ENCODE results near the gene FBXO38.
"Not testable (repeated sequence)": the region's sequence is repeated elsewhere in the genome, so short reads cannot be mapped to it uniquely, and the experiment has no call there.

The FBXO38 gene

DNA sequence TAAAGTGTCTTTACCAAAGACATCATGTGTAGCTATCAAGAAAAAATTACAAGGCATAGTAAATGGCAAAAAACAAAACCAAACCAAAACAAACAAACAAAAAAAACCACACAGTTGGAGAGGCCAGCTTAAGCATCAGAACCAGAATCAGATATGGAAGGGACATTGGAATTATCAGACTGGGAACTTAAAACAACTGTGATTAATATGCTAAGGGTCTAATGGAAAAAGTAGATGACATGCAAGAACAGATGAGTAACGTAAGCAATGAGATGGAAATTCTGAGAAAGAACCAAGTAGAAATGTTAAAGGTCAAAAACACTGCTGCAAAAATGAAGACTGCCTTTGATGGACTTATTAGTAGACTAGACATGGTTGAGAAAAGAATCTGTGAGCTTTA lies 75.9 kb downstream of the FBXO38 start:
- Histone ChIP-seq H3K36me3 (no peaks in the 10 kb centered on the region), H3K4me1 (no peaks in the 10 kb centered on the region), H4K20me1 (no peaks in the 10 kb centered on the region), H3K27ac (no peak overlapping the region), H3K4me3 (no peak overlapping the region), H3K9ac (no peak overlapping the region), H3K4me2 (no peak overlapping the region), H3K9me3 (replicated peaks in 1 of 11) (no peaks in the 10 kb centered on the region), H3K27me3 (no peaks in the 10 kb centered on the region)
- TF ChIP-seq Cebpa-rat (IDR thresholded peaks at IDR 0.05): no peak

DNA sequence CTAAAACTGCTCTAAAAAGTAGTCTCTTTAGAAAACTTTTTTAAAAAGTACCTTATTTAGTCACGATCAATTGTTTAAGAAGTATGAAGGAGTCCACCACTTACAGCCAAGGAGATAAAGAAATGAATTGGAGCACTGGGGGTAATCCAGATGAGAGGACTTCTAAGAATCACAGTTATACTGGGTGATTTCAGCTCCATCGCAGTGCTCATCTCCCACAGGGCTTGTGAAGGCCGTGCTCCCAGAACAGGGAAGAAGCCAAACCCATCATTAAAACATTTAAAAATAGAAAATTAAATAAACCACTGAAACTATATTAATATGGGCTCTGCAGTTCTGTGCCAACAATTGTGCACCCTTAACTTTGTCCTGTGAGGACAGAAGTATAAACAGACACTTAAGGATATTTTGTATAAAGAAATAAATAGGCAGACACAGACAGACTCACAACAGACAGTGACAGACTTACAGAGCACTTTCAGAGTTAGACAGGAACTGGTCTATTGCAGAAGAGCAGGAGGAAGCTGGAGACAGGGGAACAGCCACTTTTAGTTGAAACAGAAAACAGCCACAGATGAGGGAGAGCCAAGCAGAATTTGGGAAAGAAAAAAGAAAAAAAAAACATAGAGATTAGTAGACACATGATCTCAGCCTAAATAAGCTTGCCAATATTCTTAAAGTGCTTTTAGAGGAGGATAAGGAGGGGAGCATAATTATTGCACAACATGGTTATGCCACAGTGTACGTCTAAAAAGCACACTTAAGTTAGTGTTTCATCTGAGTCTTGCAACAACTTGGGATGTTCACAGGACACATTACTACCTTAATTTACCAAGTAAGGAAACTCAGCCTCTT lies 81.8 kb downstream of the FBXO38 start:
- peaks cover 0 to 21% (median 0%) of the 10 kb centered on the region in 10 experiments; a peak in 4 of 20 replicates for H3K4me1 ChIP-seq
- peak in 2 of 11 experiments; percentile 21 to 23; a peak in 3 of 22 replicates for TF ChIP-seq Cebpa-rat (IDR thresholded peaks at IDR 0.05)
- H3K36me3 ChIP-seq: no peaks in the 10 kb centered on the region
- H4K20me1 ChIP-seq: no peaks in the 10 kb centered on the region
- peaks cover 0 to 4% (median 0%) of the 10 kb centered on the region in 11 experiments; a peak in 1 of 22 replicates for H3K9me3 ChIP-seq (replicated peaks in 1 of 11)
- no peaks in the 10 kb centered on the region for H3K27me3 ChIP-seq
- no peak overlapping the region; a peak in 1 of 22 replicates for H3K27ac ChIP-seq
- peak overlapping the region in 2 of 11 experiments; percentile 47 to 53; a peak in 4 of 22 replicates for H3K4me2 ChIP-seq
- no peak overlapping the region for H3K4me3 ChIP-seq
- no peak overlapping the region for H3K9ac ChIP-seq

DNA sequence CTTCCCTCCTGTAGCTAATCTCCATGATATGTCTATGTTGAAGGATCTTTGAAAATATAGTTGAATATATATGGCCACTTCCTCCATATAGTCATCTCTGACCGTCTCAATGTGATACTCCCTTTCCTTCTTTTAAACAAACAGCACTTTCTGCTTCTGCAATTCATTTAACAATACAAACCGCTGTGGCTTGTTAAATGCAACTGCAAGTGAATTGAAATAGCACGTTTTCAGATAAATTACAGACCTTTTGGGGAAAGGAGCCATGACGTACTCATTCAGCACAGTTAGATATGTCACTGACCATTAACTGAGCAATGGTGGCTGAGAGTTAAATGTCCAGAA lies 82.5 kb downstream of the FBXO38 start:
- Histone ChIP-seq H3K27ac (no peak overlapping the region; a peak in 1 of 22 replicates), H4K20me1 (no peaks in the 10 kb centered on the region), H3K4me2 (peak overlapping the region in 2 of 11 experiments; percentile 47 to 53; a peak in 4 of 22 replicates), H3K4me3 (no peak overlapping the region), H3K27me3 (no peaks in the 10 kb centered on the region), H3K4me1 (peaks cover 0 to 21% (median 0%) of the 10 kb centered on the region in 10 experiments; a peak in 4 of 20 replicates), H3K9me3 (replicated peaks in 1 of 11) (peaks cover 0 to 4% (median 0%) of the 10 kb centered on the region in 11 experiments; a peak in 1 of 22 replicates), H3K9ac (no peak overlapping the region), H3K36me3 (no peaks in the 10 kb centered on the region)
- peak in 1 of 11 experiments; percentile 5; a peak in 1 of 22 replicates for TF ChIP-seq Cebpa-rat (IDR thresholded peaks at IDR 0.05)

DNA sequence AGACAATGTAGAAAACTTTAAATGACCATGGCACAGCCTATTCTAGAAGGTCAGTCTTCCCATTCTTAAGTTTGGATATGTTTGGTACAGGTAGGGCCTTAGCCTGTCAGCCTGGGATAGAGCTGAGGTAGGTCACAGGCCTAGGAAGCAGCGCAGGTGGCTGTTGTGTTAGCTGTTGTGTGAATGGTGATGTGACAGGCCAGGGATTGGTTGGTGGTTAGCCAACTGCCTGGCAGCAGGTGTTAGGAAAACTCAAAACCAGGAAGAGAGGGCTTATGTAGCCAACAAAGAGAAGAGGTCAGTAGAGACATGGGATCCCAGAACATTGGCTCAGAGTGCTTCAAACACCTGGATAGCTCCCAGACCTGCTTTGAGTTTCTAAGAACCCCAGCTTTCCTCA lies 84.2 kb downstream of the FBXO38 start:
- no peaks in the 10 kb centered on the region for H4K20me1 ChIP-seq

DNA sequence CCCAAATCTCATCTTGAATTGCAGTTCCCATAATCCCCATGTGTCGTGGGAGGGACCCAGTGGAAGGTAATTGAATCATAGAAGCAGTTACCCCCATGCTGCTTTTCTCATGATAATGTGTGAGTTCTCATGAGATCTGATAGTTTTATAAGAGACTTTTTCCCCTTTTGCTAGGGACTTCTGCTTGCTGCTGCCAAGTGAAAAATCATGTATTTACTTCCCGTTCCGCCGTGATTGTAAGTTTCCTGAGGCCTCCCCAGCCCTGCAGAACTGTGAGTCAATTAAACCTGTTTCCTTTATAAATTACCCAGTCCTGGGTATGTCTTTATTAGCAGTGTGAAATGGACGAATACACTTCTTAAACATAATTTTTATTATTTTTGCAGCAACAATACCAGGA lies 85.0 kb downstream of the FBXO38 start:
- H3K4me2 ChIP-seq; H3K9me3 ChIP-seq (replicated peaks in 1 of 11); H3K4me3 ChIP-seq; H3K27me3 ChIP-seq; H3K9ac ChIP-seq; H3K36me3 ChIP-seq; H3K27ac ChIP-seq; H4K20me1 ChIP-seq: not testable (repeated sequence)
- peaks cover 0 to 21% (median 0%) of the 10 kb centered on the region in 10 experiments; a peak in 4 of 20 replicates for H3K4me1 ChIP-seq

More for the DNA sequence above, 84.2 kb downstream of the FBXO38 start:
- Histone ChIP-seq H3K4me3 (no peak overlapping the region), H3K4me1 (peaks cover 0 to 21% (median 0%) of the 10 kb centered on the region in 10 experiments; a peak in 4 of 20 replicates), H3K9me3 (replicated peaks in 1 of 11) (peaks cover 0 to 4% (median 0%) of the 10 kb centered on the region in 11 experiments; a peak in 1 of 22 replicates), H3K9ac (no peak overlapping the region), H3K4me2 (no peak overlapping the region), H3K27me3 (no peaks in the 10 kb centered on the region), H3K27ac (no peak overlapping the region), H3K36me3 (no peaks in the 10 kb centered on the region)
- no peak for TF ChIP-seq Cebpa-rat (IDR thresholded peaks at IDR 0.05)

DNA sequence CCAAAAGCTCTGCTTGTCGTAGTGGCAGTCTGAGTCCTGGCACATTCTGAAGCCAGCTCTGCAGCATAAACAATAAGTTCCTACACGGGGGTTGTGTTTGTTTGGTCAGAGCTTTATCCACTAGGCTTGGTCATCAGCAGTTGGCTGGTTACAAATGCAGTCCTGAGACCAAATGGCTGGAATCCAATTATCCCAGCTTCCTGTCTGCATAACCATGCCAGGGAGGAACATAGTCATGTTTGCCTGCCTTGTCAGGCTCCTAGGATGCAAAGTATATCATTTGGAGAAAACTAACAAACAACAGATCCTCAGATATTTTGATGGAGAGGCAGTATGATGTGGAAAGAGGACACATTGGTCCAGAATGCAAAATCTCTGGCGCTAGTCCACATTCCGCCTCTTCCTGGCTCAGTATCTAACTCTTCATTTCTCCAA lies 85.8 kb downstream of the FBXO38 start:
- H3K4me2 ChIP-seq: no peak overlapping the region
- no peak overlapping the region for H3K4me3 ChIP-seq
- H3K9me3 ChIP-seq (replicated peaks in 1 of 11): peaks cover 0 to 4% (median 0%) of the 10 kb centered on the region in 11 experiments; a peak in 1 of 22 replicates
- no peak overlapping the region for H3K27ac ChIP-seq
- H3K27me3 ChIP-seq: no peaks in the 10 kb centered on the region
- H3K9ac ChIP-seq: no peak overlapping the region
- no peak for TF ChIP-seq Cebpa-rat (IDR thresholded peaks at IDR 0.05)
- no peaks in the 10 kb centered on the region for H4K20me1 ChIP-seq
- H3K4me1 ChIP-seq: peaks cover 0 to 21% (median 0%) of the 10 kb centered on the region in 10 experiments; a peak in 4 of 20 replicates
- no peaks in the 10 kb centered on the region for H3K36me3 ChIP-seq

DNA sequence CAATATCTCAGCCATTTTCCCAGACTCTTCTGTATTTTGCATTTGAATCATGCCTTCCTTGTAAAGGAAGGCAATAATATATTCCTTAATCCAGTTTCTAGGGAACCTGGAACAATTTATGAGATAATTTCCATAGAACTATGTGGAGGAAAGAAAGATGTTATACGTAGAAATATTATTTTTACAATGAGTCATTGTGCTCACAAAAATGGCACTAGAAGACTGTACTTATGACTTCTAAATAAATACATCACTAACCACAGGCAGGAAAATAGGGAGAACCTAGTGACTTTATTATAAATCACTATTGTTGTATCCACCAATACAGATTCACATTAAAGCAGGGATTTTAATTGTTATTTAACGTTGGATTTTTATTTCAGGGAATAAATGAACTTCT lies 87.6 kb downstream of the FBXO38 start:
- no peak overlapping the region for H3K9ac ChIP-seq
- H3K27me3 ChIP-seq: no peaks in the 10 kb centered on the region
- no peak overlapping the region for H3K4me3 ChIP-seq
- H3K4me2 ChIP-seq: no peak overlapping the region
- peaks cover 0 to 5% (median 0%) of the 10 kb centered on the region in 10 experiments; a peak in 3 of 20 replicates for H3K4me1 ChIP-seq
- peaks cover 0 to 4% (median 0%) of the 10 kb centered on the region in 11 experiments; a peak in 1 of 22 replicates for H3K9me3 ChIP-seq (replicated peaks in 1 of 11)
- H3K27ac ChIP-seq: no peak overlapping the region
- no peak for TF ChIP-seq Cebpa-rat (IDR thresholded peaks at IDR 0.05)
- H4K20me1 ChIP-seq: no peaks in the 10 kb centered on the region
- H3K36me3 ChIP-seq: no peaks in the 10 kb centered on the region

DNA sequence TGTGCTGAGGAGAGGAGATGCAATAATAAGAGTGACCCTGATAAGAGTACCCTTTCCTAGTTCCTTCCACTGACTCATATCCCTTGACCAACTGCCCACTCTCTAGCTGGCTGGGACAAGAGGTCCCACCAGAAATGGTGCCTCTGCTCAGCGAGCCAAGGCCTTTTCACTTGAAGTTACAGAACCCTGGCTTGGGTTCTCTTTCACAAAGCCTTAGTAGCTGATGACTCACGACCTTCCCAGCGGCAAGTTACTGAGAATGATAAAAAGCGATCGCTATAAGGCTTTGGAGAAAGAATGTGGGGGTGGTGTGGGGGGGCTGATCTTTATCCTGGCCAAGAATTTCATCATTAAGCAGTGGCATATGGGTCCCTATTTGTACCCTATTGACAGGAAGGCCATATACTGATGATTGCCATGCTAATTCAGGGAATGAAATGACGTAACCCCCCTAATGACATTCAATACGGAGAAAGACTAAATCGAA lies 90.3 kb downstream of the FBXO38 start:
- H3K4me1 ChIP-seq: no peaks in the 10 kb centered on the region
- no peak overlapping the region for H3K27ac ChIP-seq
- H3K4me3 ChIP-seq: no peak overlapping the region
- TF ChIP-seq Cebpa-rat (IDR thresholded peaks at IDR 0.05): no peak
- no peaks in the 10 kb centered on the region for H4K20me1 ChIP-seq
- H3K9ac ChIP-seq: no peak overlapping the region
- H3K36me3 ChIP-seq: no peaks in the 10 kb centered on the region
- H3K4me2 ChIP-seq: no peak overlapping the region
- H3K27me3 ChIP-seq: no peaks in the 10 kb centered on the region
- no peaks in the 10 kb centered on the region for H3K9me3 ChIP-seq (replicated peaks in 1 of 11)

DNA sequence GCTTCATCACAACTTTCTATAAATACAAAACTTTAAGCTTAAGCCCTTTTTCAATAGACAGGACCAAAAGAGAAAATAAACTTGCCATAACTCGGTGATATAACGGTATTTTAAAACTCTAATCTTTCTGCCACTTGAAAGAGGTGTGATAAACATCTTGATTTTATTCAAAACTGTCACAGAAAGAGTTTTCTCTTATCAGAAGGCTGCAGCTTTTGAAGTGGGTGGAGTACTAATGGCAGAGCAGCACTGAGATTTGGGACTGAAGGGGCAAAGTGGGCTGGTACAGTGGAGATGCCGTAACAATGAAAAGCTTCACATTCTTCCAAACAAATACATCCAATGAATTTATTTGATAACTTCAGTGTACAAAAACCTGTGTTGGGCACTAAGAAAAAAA lies 92.5 kb downstream of the FBXO38 start:
- TF ChIP-seq Cebpa-rat (IDR thresholded peaks at IDR 0.05): no peak

More for the DNA sequence above, 92.5 kb downstream of the FBXO38 start:
- H4K20me1 ChIP-seq: no peaks in the 10 kb centered on the region
- H3K36me3 ChIP-seq: no peaks in the 10 kb centered on the region
- H3K4me1 ChIP-seq: no peaks in the 10 kb centered on the region
- H3K4me3 ChIP-seq: no peak overlapping the region
- H3K27ac ChIP-seq: no peak overlapping the region
- H3K4me2 ChIP-seq: no peak overlapping the region
- no peaks in the 10 kb centered on the region for H3K27me3 ChIP-seq
- no peaks in the 10 kb centered on the region for H3K9me3 ChIP-seq (replicated peaks in 1 of 11)
- no peak overlapping the region for H3K9ac ChIP-seq

Data from BLaER1 treated with 17β-estradiol and CSF1 and Interleukin-3, amounts not matched to agents 10 nM and 100 nM (cell line).